MM.1S (cell line): ENCODE measurements around the gene CHRNB1.

Experiments
- DNase-seq: peaks from one replicate; pipeline ENCODE4 v3.0.0-alpha.2; 2015
- H2AFZ ChIP-seq: fragments of 300-600 bp; sonication (generic); 2 replicates; pipeline ENCODE4 v1.6.0; 2016; ENCODE audit warnings: antibody characterized with exemption, low read length
- H3F3A ChIP-seq: fragments of 300-600 bp; sonication (generic); 2 replicates; pipeline ENCODE4 v1.6.1; 2016; ENCODE audit warnings: mild to moderate bottlenecking, antibody characterized with exemption, low read length, moderate library complexity, mixed read lengths; ENCODE audit not compliant: insufficient read depth
- H3K27ac ChIP-seq: fragments of 300-600 bp; sonication (generic); 2 replicates; pipeline ENCODE4 v1.5.1; 2016; ENCODE audit warnings: mild to moderate bottlenecking, low read length
- H3K27me3 ChIP-seq: fragments of 300-600 bp; sonication (generic); replicated peaks from 2 replicates; pipeline ENCODE4 v1.6.0; 2016; ENCODE audit warnings: low read length; ENCODE audit not compliant: insufficient read depth
- H3K36me3 ChIP-seq: fragments of 300-600 bp; sonication (generic); replicated peaks from 2 replicates; pipeline ENCODE4 v1.6.1; 2016; ENCODE audit warnings: mild to moderate bottlenecking, low read length, mixed read lengths; ENCODE audit not compliant: insufficient read depth
- H3K4me1 ChIP-seq: fragments of 300-600 bp; sonication (generic); 2 replicates; pipeline ENCODE4 v1.6.1; 2016; ENCODE audit warnings: low read length, mixed read lengths
- H3K4me2 ChIP-seq: fragments of 300-600 bp; sonication (generic); 2 replicates; pipeline ENCODE4 v1.6.0; 2016; ENCODE audit warnings: low read depth, low read length
- H3K4me3 ChIP-seq: fragments of 300-600 bp; sonication (generic); 2 replicates; pipeline ENCODE4 v1.5.1; 2016; ENCODE audit warnings: low read length, mixed read lengths
- H3K79me2 ChIP-seq: fragments of 300-600 bp; sonication (generic); 2 replicates; pipeline ENCODE4 v1.6.1; 2016; ENCODE audit warnings: mixed run types, low read length, mixed read lengths
- H3K9ac ChIP-seq: fragments of 300-600 bp; sonication (generic); 2 replicates; pipeline ENCODE4 v1.6.1; 2016; ENCODE audit warnings: low read length, mixed read lengths
- H3K9me2 ChIP-seq: fragments of 300-600 bp; sonication (generic); replicated peaks from 2 replicates; pipeline ENCODE4 v1.6.1; 2016; ENCODE audit warnings: mild to moderate bottlenecking, low read length, mixed read lengths; ENCODE audit not compliant: insufficient read depth
- H3K9me3 ChIP-seq: fragments of 300-600 bp; sonication (generic); replicated peaks from 2 replicates; pipeline ENCODE4 v1.6.1; 2016; ENCODE audit warnings: mild to moderate bottlenecking, low read length, mixed read lengths; ENCODE audit not compliant: insufficient read depth
- H4K20me1 ChIP-seq: fragments of 300-600 bp; sonication (generic); 2 replicates; pipeline ENCODE4 v1.6.1; 2016; ENCODE audit warnings: mild to moderate bottlenecking, low read length, moderate library complexity, mixed read lengths; ENCODE audit not compliant: insufficient read depth
- CTCF ChIP-seq: fragments of 300-600 bp; sonication (generic); IDR thresholded peaks from 2 replicates; pipeline ENCODE4 v1.5.1; 2016; ENCODE audit warnings: antibody characterized with exemption, low read length, mixed read lengths
- EZH2 ChIP-seq: fragments of 300-600 bp; sonication (generic); optimal IDR thresholded peaks from 2 replicates; pipeline ENCODE3; 2017; ENCODE audit warnings: low read depth, mild to moderate bottlenecking, antibody characterized with exemption, low read length, mixed read lengths
- EZH2phosphoT487 ChIP-seq: fragments of 300-600 bp; sonication (generic); IDR thresholded peaks from 2 replicates; pipeline ENCODE4 v1.6.1; 2018; ENCODE audit warnings: antibody characterized with exemption, low read length

Gene CHRNB1

GRCh38 chr17:7443499-7444485 is 1.1 kb upstream of the CHRNB1 start:
- Histone ChIP-seq H3K9ac (no peak overlapping the region), H3K27ac (no peak overlapping the region)

GRCh38 chr17:7445619-7445968 is 733 bp downstream of the CHRNB1 start:
- H3K9me2 ChIP-seq, result no peaks in the 10 kb centered on the region
- H3K27me3 ChIP-seq, result peaks cover 82% of the 10 kb centered on the region
- no peaks in the 10 kb centered on the region for H3F3A ChIP-seq
- TF ChIP-seq EZH2phosphoT487 (no peak), EZH2 (no peak), CTCF (no peak)
- no peak overlapping the region for H3K27ac ChIP-seq
- H3K4me2 ChIP-seq, result peak overlapping the region; percentile 52; the same call in 1 of the 2 replicates
- H3K4me1 ChIP-seq, result no peaks in the 10 kb centered on the region
- no peaks in the 10 kb centered on the region for H3K9me3 ChIP-seq
- H3K9ac ChIP-seq, result no peak overlapping the region
- H3K79me2 ChIP-seq, result no peaks in the 10 kb centered on the region
- H3K4me3 ChIP-seq, result no peak overlapping the region
- no peak overlapping the region for H2AFZ ChIP-seq
- no peak for DNase-seq
- H4K20me1 ChIP-seq, result no peaks in the 10 kb centered on the region
- H3K36me3 ChIP-seq, result no peaks in the 10 kb centered on the region

More at GRCh38 chr17:7443499-7444485, 1.1 kb upstream of the CHRNB1 start:
- no peak overlapping the region for H3K4me3 ChIP-seq
- no peaks in the 10 kb centered on the region for H3F3A ChIP-seq
- no peak for DNase-seq
- no peaks in the 10 kb centered on the region for H3K36me3 ChIP-seq
- peaks cover 94% of the 10 kb centered on the region for H3K27me3 ChIP-seq
- no peak overlapping the region for H3K4me2 ChIP-seq
- no peaks in the 10 kb centered on the region for H3K9me2 ChIP-seq
- no peaks in the 10 kb centered on the region for H3K79me2 ChIP-seq
- H3K9me3 ChIP-seq, result no peaks in the 10 kb centered on the region
- no peaks in the 10 kb centered on the region for H4K20me1 ChIP-seq
- no peak overlapping the region for H2AFZ ChIP-seq
- H3K4me1 ChIP-seq, result no peaks in the 10 kb centered on the region
- TF ChIP-seq EZH2phosphoT487, result no peak
- TF ChIP-seq EZH2, result no peak
- TF ChIP-seq CTCF, result no peak

- Histone ChIP-seq H3K36me3 (no peaks in the 10 kb centered on the region), H3K9me2 (no peaks in the 10 kb centered on the region), H4K20me1 (no peaks in the 10 kb centered on the region), H3K4me3 (no peak overlapping the region), H3K79me2 (no peaks in the 10 kb centered on the region), H3K4me1 (no peaks in the 10 kb centered on the region), H2AFZ (no peak overlapping the region), H3F3A (no peaks in the 10 kb centered on the region), H3K4me2 (no peak overlapping the region), H3K27ac (no peak overlapping the region), H3K9me3 (no peaks in the 10 kb centered on the region), H3K27me3 (peaks cover 53% of the 10 kb centered on the region), H3K9ac (no peak overlapping the region)
- DNase-seq, result no peak
- TF ChIP-seq EZH2 (no peak), CTCF (no peak), EZH2phosphoT487 (no peak)
Observed at GRCh38 chr17:7448461-7448860, 3.6 kb downstream of the CHRNB1 start.
